B cell (primary cell): ENCODE results near the gene STX8. TPM values are rescaled to one million over a fixed set of nuclear protein-coding genes. Genes with fewer than 3 reads are reported as not detected.

Source experiments
- ATAC-seq: fragments of 200-7000 bp; cut with Tn5 transposase; one replicate; pipeline ENCODE4 v1.10.0; 2021; ENCODE audit warnings: low read depth, mild to moderate bottlenecking, moderate number of reproducible peaks, moderate library complexity
- CTCF ChIA-PET: fragments of 350-600 bp; sonication (Branson Sonifier 250); formaldehyde crosslinking; loops from one replicate; lab custom pipeline; 2021; ENCODE audit warnings: antibody characterized with exemption, inconsistent platforms; lab: Charles Lee
- POLR2A ChIA-PET: fragments of 350-600 bp; sonication (Branson Sonifier 250); formaldehyde crosslinking; loops from one replicate; lab custom pipeline; 2021; ENCODE audit warnings: antibody characterized with exemption; lab: Charles Lee
- DNase-seq: peaks from one replicate; pipeline ENCODE4 v3.0.0; 2013
- H2AFZ ChIP-seq: 2 replicates; pipeline ENCODE4 v1.6.1; 2012; ENCODE audit warnings: mild to moderate bottlenecking, low read depth, low read length; ENCODE audit not compliant: insufficient read depth, poor library complexity, severe bottlenecking
- H3K27ac ChIP-seq, 2 donors: 1 replicate in 1 of 2; 2 replicates in 1 of 2; pipeline ENCODE4 v1.5.1; 2012 to 2013; ENCODE audit warnings: low read length in 2 of 2, mild to moderate bottlenecking in 2 of 2, moderate library complexity in 1 of 2
- H3K27me3 ChIP-seq, 4 experiments: fragments of 200-600 bp in 1 of 4; sonication (generic) in 1 of 4; replicated peaks in 1 of 4; 1 replicate in 2 of 4; 2 replicates in 2 of 4; pipeline versions ENCODE4 v1.6.1 to v1.7.0; 2013 to 2016; ENCODE audit warnings: low read length in 3 of 4, mild to moderate bottlenecking in 2 of 4, mixed read lengths in 1 of 4, moderate library complexity in 1 of 4; ENCODE audit not compliant: insufficient read depth in 4 of 4, control insufficient read depth in 3 of 4; ENCODE audit errors: control extremely low read depth in 1 of 4
- H3K36me3 ChIP-seq, 2 experiments: replicated peaks in 1 of 2; 1 replicate in 1 of 2; 2 replicates in 1 of 2; pipeline versions ENCODE4 v1.6.1 to v1.7.1; 2013; ENCODE audit warnings: low read length in 1 of 2; ENCODE audit not compliant: insufficient read depth in 2 of 2, control insufficient read depth in 1 of 2; ENCODE audit errors: control extremely low read depth in 1 of 2, extremely low read depth in 1 of 2
- H3K4me1 ChIP-seq, 2 donors: fragments of 200-600 bp in 1 of 2; sonication (generic) in 1 of 2; 1 replicate in 1 of 2; 2 replicates in 1 of 2; pipeline versions ENCODE4 v1.5.1 to v1.6.1; 2013 to 2017; ENCODE audit warnings: low read length in 2 of 2; ENCODE audit not compliant: control insufficient read depth in 2 of 2, insufficient read depth in 2 of 2
- H3K4me2 ChIP-seq: replicated peaks from 2 replicates; pipeline ENCODE3; 2012; ENCODE audit warnings: mild to moderate bottlenecking, low read depth, low read length; ENCODE audit not compliant: poor library complexity, severe bottlenecking
- H3K4me3 ChIP-seq, 5 experiments: fragments of 200-600 bp in 1 of 5; sonication (generic) in 1 of 5; 1 replicate in 3 of 5; 2 replicates in 2 of 5; pipeline versions ENCODE4 v1.5.1 to v1.7.0; 2011 to 2016; ENCODE audit warnings: low read length in 4 of 5, mild to moderate bottlenecking in 4 of 5, low read depth in 2 of 5, control low read depth in 1 of 5, moderate library complexity in 1 of 5; ENCODE audit not compliant: insufficient read depth in 1 of 5; ENCODE audit errors: control extremely low read depth in 1 of 5, extremely low read depth in 1 of 5
- H3K79me2 ChIP-seq: fragments of 200-600 bp; sonication (generic); one replicate; pipeline ENCODE4 v1.6.0; 2016; ENCODE audit warnings: low read length; ENCODE audit not compliant: control insufficient read depth, insufficient read depth
- H3K9ac ChIP-seq: fragments of 200-600 bp; sonication (generic); 2 replicates; pipeline ENCODE4 v1.6.1; 2017; ENCODE audit warnings: mild to moderate bottlenecking, low read length, moderate library complexity
- H3K9me3 ChIP-seq, 3 donors: one replicate each; pipeline versions ENCODE4 v1.6.1 to v1.7.1; 2013; ENCODE audit warnings: low read length in 2 of 3; ENCODE audit not compliant: control insufficient read depth in 2 of 3, insufficient read depth in 1 of 3; ENCODE audit errors: control extremely low read depth in 1 of 3
- H4K20me1 ChIP-seq: 2 replicates; pipeline ENCODE4 v1.6.0; 2012; ENCODE audit warnings: mild to moderate bottlenecking, low read length; ENCODE audit not compliant: insufficient read depth, control insufficient read depth, poor library complexity, severe bottlenecking
- H3K27ac Mint-ChIP-seq: one replicate; pipeline ENCODE4 v1.8.0; 2021; ENCODE audit warnings: mixed read lengths
- H3K27me3 Mint-ChIP-seq: one replicate; pipeline ENCODE4 v1.8.0; 2021; ENCODE audit warnings: mixed read lengths
- H3K4me1 Mint-ChIP-seq: one replicate; pipeline ENCODE4 v1.8.0; 2021; ENCODE audit warnings: mixed read lengths
- H3K4me3 Mint-ChIP-seq: one replicate; pipeline ENCODE4 v1.8.0; 2021; ENCODE audit warnings: mixed read lengths
- H3K9me3 Mint-ChIP-seq: one replicate; pipeline ENCODE4 v1.8.0; 2022; ENCODE audit warnings: mixed read lengths; ENCODE audit not compliant: insufficient read depth
- EZH2 ChIP-seq: IDR thresholded peaks from 2 replicates; pipeline ENCODE4 v1.6.1; 2012; ENCODE audit warnings: borderline replicate concordance, low read depth, mild to moderate bottlenecking, moderate library complexity, low read length; ENCODE audit not compliant: insufficient read depth, poor library complexity, severe bottlenecking
- WGBS: methylation state at CpG from one replicate; pipeline ENCODE4 v1.1.5; 2013; ENCODE audit warnings: missing lambda C conversion rate; ENCODE audit not compliant: insufficient coverage; 5-methylcytosine and 5-hydroxymethylcytosine counted together
- intact Hi-C: fragments of 100-400 bp; cut with micrococcal nuclease; formaldehyde crosslinking; loops from one replicate; pipeline ENCODE4 v1.10.0; 2022
- polyA plus RNA-seq: library from polyadenylated mRNA; depleted of rRNA; stranded (reverse); fragments of >200 nt; gene quantifications from 2 replicates; pipeline ENCODE4 v1.2.3, GENCODE V29; 2012
- total RNA-seq, 2 donors: library from RNA; stranded (reverse); fragments of 120-200 nt in 1 of 2; gene quantifications; 1 replicate in 1 of 2; 2 replicates in 1 of 2; pipeline versions ENCODE4 v1.2.3 to v1.2.4, GENCODE V29; 2013 to 2022
- TF ChIP-seq, protein P1 (sequence below): fragments of 200-600 bp; IDR thresholded peaks from one replicate; pipeline ENCODE4 v1.8.0; 2022; ENCODE audit warnings: antibody characterized with exemption, mild to moderate bottlenecking

Gene STX8
- total and polyA plus RNA-seq, 2 donors (not counting 1 experiment from before 2014, with no cell fraction given), result 35.8 to 61.5 TPM

DNA sequence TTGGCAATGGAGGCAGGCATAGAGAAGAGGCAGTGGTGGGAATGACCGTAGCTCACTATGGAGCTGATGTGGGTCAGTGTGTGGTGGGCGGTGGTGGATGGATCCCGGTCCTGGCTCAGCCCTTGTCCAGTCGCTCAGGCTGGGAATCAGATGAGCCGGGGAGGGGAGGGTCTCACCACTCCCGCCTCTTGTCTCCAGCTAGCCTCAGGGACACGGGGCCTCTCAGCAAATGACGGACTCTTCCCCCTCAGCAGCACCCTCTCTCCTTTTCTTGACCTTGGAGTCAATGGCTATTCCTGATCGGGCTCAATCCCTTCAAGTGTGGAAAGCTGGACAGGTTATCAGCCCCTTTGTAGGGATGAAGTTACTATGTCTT lies 345.8 kb downstream of the STX8 start:
- H3K4me3 Mint-ChIP-seq, result no peak overlapping the region
- ATAC-seq (no peak), DNase-seq (no peak)
- Histone ChIP-seq H3K9me3 (peaks cover 0 to 7% (median 0%) of the 10 kb centered on the region in 3 donors), H3K27ac (no peak overlapping the region), H3K4me3 (no peak overlapping the region), H3K4me2 (no peak overlapping the region), H3K79me2 (no peaks in the 10 kb centered on the region), H4K20me1 (no peaks in the 10 kb centered on the region), H3K9ac (no peak overlapping the region), H3K4me1 (peaks cover 0 to 5% of the 10 kb centered on the region in 2 donors), H3K27me3 (peaks cover 0 to 18% (median 1%) of the 10 kb centered on the region in 4 experiments), H3K36me3 (no peaks in the 10 kb centered on the region), H2AFZ (no peak overlapping the region)
- ChIA-PET CTCF (no interaction called here), POLR2A (no interaction called here)
- TF ChIP-seq EZH2, result no peak
- TF ChIP-seq, protein P1, sequence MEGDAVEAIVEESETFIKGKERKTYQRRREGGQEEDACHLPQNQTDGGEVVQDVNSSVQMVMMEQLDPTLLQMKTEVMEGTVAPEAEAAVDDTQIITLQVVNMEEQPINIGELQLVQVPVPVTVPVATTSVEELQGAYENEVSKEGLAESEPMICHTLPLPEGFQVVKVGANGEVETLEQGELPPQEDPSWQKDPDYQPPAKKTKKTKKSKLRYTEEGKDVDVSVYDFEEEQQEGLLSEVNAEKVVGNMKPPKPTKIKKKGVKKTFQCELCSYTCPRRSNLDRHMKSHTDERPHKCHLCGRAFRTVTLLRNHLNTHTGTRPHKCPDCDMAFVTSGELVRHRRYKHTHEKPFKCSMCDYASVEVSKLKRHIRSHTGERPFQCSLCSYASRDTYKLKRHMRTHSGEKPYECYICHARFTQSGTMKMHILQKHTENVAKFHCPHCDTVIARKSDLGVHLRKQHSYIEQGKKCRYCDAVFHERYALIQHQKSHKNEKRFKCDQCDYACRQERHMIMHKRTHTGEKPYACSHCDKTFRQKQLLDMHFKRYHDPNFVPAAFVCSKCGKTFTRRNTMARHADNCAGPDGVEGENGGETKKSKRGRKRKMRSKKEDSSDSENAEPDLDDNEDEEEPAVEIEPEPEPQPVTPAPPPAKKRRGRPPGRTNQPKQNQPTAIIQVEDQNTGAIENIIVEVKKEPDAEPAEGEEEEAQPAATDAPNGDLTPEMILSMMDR, result no peak
- intact Hi-C loops, result no loop called here
- H3K4me1 Mint-ChIP-seq, result no peaks in the 10 kb centered on the region
- H3K27me3 Mint-ChIP-seq, result peaks cover 8% of the 10 kb centered on the region
- WGBS, result 92% methylated on average over 4 of the region's 9 CpGs
- H3K9me3 Mint-ChIP-seq, result no peaks in the 10 kb centered on the region
- H3K27ac Mint-ChIP-seq, result no peak overlapping the region

DNA sequence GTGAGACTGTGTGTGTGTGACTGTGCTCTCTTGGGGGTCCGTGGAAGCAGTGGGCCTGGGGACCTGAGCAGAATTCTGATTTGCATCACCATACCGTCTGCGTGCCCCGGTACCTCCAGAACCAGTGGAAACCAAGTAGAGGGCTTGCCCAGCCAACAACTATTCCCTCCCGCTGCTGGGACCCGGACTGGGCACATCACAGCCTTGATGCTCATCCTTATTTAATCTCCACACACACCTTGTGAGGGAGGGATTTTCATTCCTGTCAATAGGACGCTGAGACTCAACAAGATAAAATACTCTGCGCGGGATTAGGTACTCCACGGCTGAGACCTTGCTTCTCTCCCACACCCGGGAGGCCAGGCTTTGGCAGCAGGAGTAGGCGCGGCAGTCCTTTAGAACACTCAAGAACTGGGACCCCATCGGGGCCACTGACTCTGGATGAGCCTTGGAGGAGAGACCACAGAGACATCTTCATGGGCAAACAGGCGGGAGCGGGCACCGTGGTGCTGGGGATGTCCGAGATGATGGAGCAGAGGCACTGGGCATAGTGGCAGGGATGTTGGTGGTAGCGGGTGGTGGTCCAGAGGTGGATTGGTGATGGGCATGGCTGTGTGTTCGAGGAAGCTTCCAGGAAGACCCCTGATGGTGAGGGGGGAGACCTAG lies 346.3 kb downstream of the STX8 start:
- no peaks in the 10 kb centered on the region for H4K20me1 ChIP-seq
- H3K9ac ChIP-seq, result no peak overlapping the region
- CTCF ChIA-PET, result no interaction called here
- H3K9me3 ChIP-seq, result peaks cover 0 to 7% (median 0%) of the 10 kb centered on the region in 3 donors
- Mint-ChIP-seq H3K27ac (no peak overlapping the region), H3K4me1 (no peaks in the 10 kb centered on the region), H3K9me3 (no peaks in the 10 kb centered on the region), H3K4me3 (no peak overlapping the region), H3K27me3 (peaks cover 8% of the 10 kb centered on the region)
- H3K4me2 ChIP-seq, result no peak overlapping the region
- TF ChIP-seq EZH2, result no peak
- TF ChIP-seq, protein P1, result no peak
- DNase-seq (no peak), ATAC-seq (no peak)
- no peak overlapping the region for H3K4me3 ChIP-seq
- intact Hi-C loops, result no loop called here
- POLR2A ChIA-PET, result no interaction called here
- peaks cover 0 to 5% of the 10 kb centered on the region in 2 donors for H3K4me1 ChIP-seq
- WGBS, result 84% methylated on average over 19 of the region's 20 CpGs
- no peak overlapping the region for H2AFZ ChIP-seq
- no peak overlapping the region for H3K27ac ChIP-seq
- H3K36me3 ChIP-seq, result no peaks in the 10 kb centered on the region
- peaks cover 0 to 18% (median 1%) of the 10 kb centered on the region in 4 experiments for H3K27me3 ChIP-seq
- no peaks in the 10 kb centered on the region for H3K79me2 ChIP-seq
